ENCODE measurements around the gene ZNF385C. TPM values are rescaled to one million over a fixed set of nuclear protein-coding genes. Genes with fewer than 3 reads are reported as not detected.
"Not testable (repeated sequence)": the region's sequence is repeated elsewhere in the genome, so short reads cannot be mapped to it uniquely, and the experiment has no call there.

ZNF385C gene
- total RNA-seq, 1 experiment from 2014 or later = 0.26 TPM

GRCh38 chr17:42016411-42016831 lies 81.9 kb downstream of the ZNF385C start:
- peak; percentile 18 for DNase-seq (ENCODE audit: unreplicated experiment)
- intact Hi-C loops (cut with micrococcal nuclease) = loop anchor here (2.0 kb wide), 1 partner anchor 50 kb away; the partner anchor contains the start of gene CNP
- peak overlapping the region; percentile 99 for H3K27ac Mint-ChIP-seq (ENCODE audit: low read depth, unreplicated experiment)
- H3K4me1 Mint-ChIP-seq (ENCODE audit: insufficient read depth, unreplicated experiment) = peaks cover 36% of the 10 kb centered on the region
- no peak for TF ChIP-seq CTCF (IDR thresholded peaks at IDR 0.05; ENCODE audit: unreplicated experiment)
- ChIA-PET POLR2A (interaction anchor here (0.5 to 6.8 kb wide), 20 partner anchors 9 to 504 kb away, joined by 3 to 138 read pairs (median 6); partner anchors contain the start of genes ACLY, CNP, DHX58 and EIF1), CTCF (interaction anchor here (0.5 to 1.4 kb wide), 7 partner anchors 15 to 711 kb away, joined by 3 to 4 read pairs (median 3); no protein-coding TSS in a partner anchor)
- H3K36me3 Mint-ChIP-seq (ENCODE audit: insufficient read depth, unreplicated experiment) = peaks cover 10% of the 10 kb centered on the region
- no peaks in the 10 kb centered on the region for H3K27me3 Mint-ChIP-seq (ENCODE audit: insufficient read depth, unreplicated experiment)
- H3K4me3 Mint-ChIP-seq (ENCODE audit: unreplicated experiment) = peak overlapping the region; percentile 99
- H3K9me3 Mint-ChIP-seq (ENCODE audit: unreplicated experiment) = no peaks in the 10 kb centered on the region
- BruUV-seq (replicated peaks) = no TSS peak

GRCh38 chr17:42013740-42014139 lies 84.5 kb downstream of the ZNF385C start:
- BruUV-seq (replicated peaks); H3K4me3 Mint-ChIP-seq (ENCODE audit: unreplicated experiment); H3K27ac Mint-ChIP-seq (ENCODE audit: low read depth, unreplicated experiment); H3K27me3 Mint-ChIP-seq (ENCODE audit: insufficient read depth, unreplicated experiment); CTCF ChIA-PET; DNase-seq (ENCODE audit: unreplicated experiment); H3K9me3 Mint-ChIP-seq (ENCODE audit: unreplicated experiment); H3K36me3 Mint-ChIP-seq (ENCODE audit: insufficient read depth, unreplicated experiment); intact Hi-C loops (cut with micrococcal nuclease): not testable (repeated sequence)
- peaks cover 32% of the 10 kb centered on the region for H3K4me1 Mint-ChIP-seq (ENCODE audit: insufficient read depth, unreplicated experiment)
- POLR2A ChIA-PET = interaction anchor here (3.6 kb wide), 1 partner anchor 47 kb away, joined by 11 read pairs; the partner anchor contains the start of gene CNP

DNA sequence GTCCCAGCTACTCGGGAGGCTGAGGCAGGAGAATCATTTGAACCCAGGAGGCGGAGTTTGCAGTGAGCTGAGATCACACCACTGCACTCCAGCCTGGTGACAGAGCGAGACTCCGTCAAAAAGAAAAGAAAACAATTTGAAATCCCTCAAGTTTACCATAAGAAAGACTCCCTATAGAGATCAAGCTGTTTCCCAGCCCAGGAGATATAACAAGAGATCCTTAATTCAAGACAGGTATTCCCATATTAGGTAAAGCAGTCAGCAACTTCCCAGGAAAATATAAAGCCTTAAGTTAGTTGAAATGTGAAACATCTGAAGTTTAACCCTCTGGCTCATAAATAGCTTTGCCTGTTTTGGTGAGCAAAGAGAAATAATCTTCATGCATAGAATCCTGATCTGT lies 85.9 kb downstream of the ZNF385C start:
- H3K27me3 Mint-ChIP-seq (ENCODE audit: insufficient read depth, unreplicated experiment); H3K4me3 Mint-ChIP-seq (ENCODE audit: unreplicated experiment); BruUV-seq (replicated peaks); H3K9me3 Mint-ChIP-seq (ENCODE audit: unreplicated experiment); H3K36me3 Mint-ChIP-seq (ENCODE audit: insufficient read depth, unreplicated experiment); intact Hi-C loops (cut with micrococcal nuclease); DNase-seq (ENCODE audit: unreplicated experiment): not testable (repeated sequence)
- POLR2A ChIA-PET = interaction anchor here (1.2 to 3.6 kb wide), 4 partner anchors 8 to 524 kb away, joined by 3 to 11 read pairs (median 4); partner anchors contain the start of genes CNP, KLHL11 and NAGLU
- Mint-ChIP-seq H3K4me1 (ENCODE audit: insufficient read depth, unreplicated experiment) (peaks cover 24% of the 10 kb centered on the region), H3K27ac (ENCODE audit: low read depth, unreplicated experiment) (peak overlapping the region; percentile 20)
- CTCF ChIA-PET = interaction anchor here (0.6 kb wide), 2 partner anchors 184 to 1498 kb away, joined by 3 to 5 read pairs; no protein-coding TSS in a partner anchor

- Mint-ChIP-seq H3K4me3 (ENCODE audit: unreplicated experiment) (peak overlapping the region; percentile 47), H3K4me1 (ENCODE audit: insufficient read depth, unreplicated experiment) (peaks cover 28% of the 10 kb centered on the region), H3K27ac (ENCODE audit: low read depth, unreplicated experiment) (peak overlapping the region; percentile 64), H3K9me3 (ENCODE audit: unreplicated experiment) (no peaks in the 10 kb centered on the region), H3K36me3 (ENCODE audit: insufficient read depth, unreplicated experiment) (peaks cover 16% of the 10 kb centered on the region), H3K27me3 (ENCODE audit: insufficient read depth, unreplicated experiment) (no peaks in the 10 kb centered on the region)
- CTCF ChIA-PET = no interaction called here
- DNase-seq (ENCODE audit: unreplicated experiment) = peak; percentile 64
- intact Hi-C loops (cut with micrococcal nuclease) = no loop called here
- POLR2A ChIA-PET = interaction anchor here (0.6 to 3.6 kb wide), 5 partner anchors 9 to 762 kb away, joined by 3 to 11 read pairs (median 4); partner anchors contain the start of genes CNP, KLHL11, NAGLU and NKIRAS2
- TF ChIP-seq CTCF (IDR thresholded peaks at IDR 0.05; ENCODE audit: unreplicated experiment) = no peak
- BruUV-seq (replicated peaks) = no TSS peak
Measured at GRCh38 chr17:42010898-42011516, 87.3 kb downstream of the ZNF385C start.

DNA sequence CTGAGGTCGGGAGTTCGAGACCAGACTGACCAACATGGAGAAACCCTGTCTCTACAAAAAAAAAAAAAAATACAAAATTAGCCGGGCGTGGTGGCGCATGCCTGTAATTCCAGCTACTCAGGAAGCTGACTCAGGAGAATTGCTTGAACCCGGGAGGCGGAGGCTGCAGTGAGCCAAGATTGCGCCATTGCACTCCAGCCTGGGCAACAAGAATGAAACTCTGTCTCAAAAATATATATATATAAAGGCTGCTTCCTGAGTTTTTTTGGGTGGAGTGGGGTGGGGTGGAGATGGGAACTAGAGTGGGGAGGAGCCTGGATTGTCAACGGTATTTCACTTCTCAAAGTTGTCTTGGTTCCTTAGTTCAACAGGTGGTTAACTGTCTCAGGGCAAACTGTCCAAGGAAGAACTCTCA lies 88.0 kb downstream of the ZNF385C start:
- H3K4me1 Mint-ChIP-seq (ENCODE audit: insufficient read depth, unreplicated experiment) = peaks cover 28% of the 10 kb centered on the region
- peaks cover 22% of the 10 kb centered on the region for H3K36me3 Mint-ChIP-seq (ENCODE audit: insufficient read depth, unreplicated experiment)
- BruUV-seq (replicated peaks); POLR2A ChIA-PET; H3K27me3 Mint-ChIP-seq (ENCODE audit: insufficient read depth, unreplicated experiment); H3K9me3 Mint-ChIP-seq (ENCODE audit: unreplicated experiment); intact Hi-C loops (cut with micrococcal nuclease): not testable (repeated sequence)
- peak overlapping the region; percentile 64 for H3K27ac Mint-ChIP-seq (ENCODE audit: low read depth, unreplicated experiment)
- peak overlapping the region; percentile 47 for H3K4me3 Mint-ChIP-seq (ENCODE audit: unreplicated experiment)
- CTCF ChIA-PET = interaction anchor here (0.6 to 0.9 kb wide), 3 partner anchors 13 to 212 kb away, joined by 3 to 4 read pairs (median 3); no protein-coding TSS in a partner anchor
- DNase-seq (ENCODE audit: unreplicated experiment) = peak; percentile 72

Data from MCF 10A (cell line).